HL-60 (cell line): Measurements from ENCODE around the gene VTI1A.
A peak's percentile ranks its signal among the peaks of the same experiment; 100 is the strongest.

ENCODE experiments used
- DNase-seq, 2 experiments: peaks; one replicate each; pipeline ENCODE4 v3.0.0-alpha.2; 2010 to 2020; ENCODE audit warnings: low read depth in 1 of 2, low spot score in 1 of 2
- H3K27ac ChIP-seq: fragments of 250-450 bp; sonication (Bioruptor Pico); replicated peaks from 2 replicates; pipeline ENCODE4 v1.5.1; 2020; ENCODE audit warnings: mild to moderate bottlenecking, moderate library complexity
- H3K27me3 ChIP-seq: fragments of 250-450 bp; sonication (Bioruptor Pico); 2 replicates; pipeline ENCODE4 v1.5.1; 2021; ENCODE audit warnings: mild to moderate bottlenecking, moderate library complexity; ENCODE audit not compliant: insufficient read depth, poor library complexity, severe bottlenecking
- H3K4me3 ChIP-seq: replicated peaks from 2 replicates; pipeline ENCODE4 v1.5.1; 2011; ENCODE audit warnings: mild to moderate bottlenecking, control low read depth, low read length; ENCODE audit not compliant: insufficient read depth
- GABPA ChIP-seq: IDR thresholded peaks from 2 replicates; pipeline ENCODE4 v1.6.1; 2012; ENCODE audit warnings: low read depth
- POLR2AphosphoS5 ChIP-seq: IDR thresholded peaks from 2 replicates; pipeline ENCODE4 v1.6.1; 2012; ENCODE audit warnings: low read depth
- SPI1 ChIP-seq: IDR thresholded peaks from 2 replicates; pipeline ENCODE4 v1.6.1; 2012; ENCODE audit warnings: low read depth, mild to moderate bottlenecking, borderline replicate concordance
- TF ChIP-seq, protein P1 (sequence below): IDR thresholded peaks from one replicate; pipeline ENCODE4 v1.5.1; 2011; ENCODE audit warnings: low read length, control low read depth, inconsistent platforms; ENCODE audit not compliant: insufficient read depth
- TF ChIP-seq, protein P2 (sequence below): IDR thresholded peaks from 2 replicates; pipeline ENCODE4 v1.6.1; 2012; ENCODE audit warnings: low read depth; ENCODE audit not compliant: insufficient replicate concordance

Gene VTI1A

DNA sequence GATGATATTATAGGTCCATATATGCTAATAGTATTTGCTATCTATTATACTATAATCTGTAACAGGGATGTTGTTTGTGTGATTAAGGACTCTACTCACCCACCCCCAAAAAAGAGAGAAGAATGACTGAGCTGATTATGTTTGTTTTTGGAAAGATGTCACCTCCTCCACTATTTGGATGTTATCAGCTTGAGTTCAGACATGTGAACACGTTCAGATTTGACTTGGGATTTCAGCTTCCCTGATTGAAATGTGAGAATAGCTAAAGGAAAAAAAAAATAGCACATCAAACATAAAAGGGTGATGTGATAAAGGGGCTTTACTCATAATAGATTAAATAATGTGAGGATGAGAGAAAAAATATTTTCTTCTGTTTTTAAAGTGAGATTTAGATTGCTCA is 81.2 kb downstream of the VTI1A start:
- H3K27ac ChIP-seq: no peak overlapping the region
- H3K4me3 ChIP-seq: no peak overlapping the region
- no peaks in the 10 kb centered on the region for H3K27me3 ChIP-seq
- DNase-seq: no peak
- TF ChIP-seq, protein P1, sequence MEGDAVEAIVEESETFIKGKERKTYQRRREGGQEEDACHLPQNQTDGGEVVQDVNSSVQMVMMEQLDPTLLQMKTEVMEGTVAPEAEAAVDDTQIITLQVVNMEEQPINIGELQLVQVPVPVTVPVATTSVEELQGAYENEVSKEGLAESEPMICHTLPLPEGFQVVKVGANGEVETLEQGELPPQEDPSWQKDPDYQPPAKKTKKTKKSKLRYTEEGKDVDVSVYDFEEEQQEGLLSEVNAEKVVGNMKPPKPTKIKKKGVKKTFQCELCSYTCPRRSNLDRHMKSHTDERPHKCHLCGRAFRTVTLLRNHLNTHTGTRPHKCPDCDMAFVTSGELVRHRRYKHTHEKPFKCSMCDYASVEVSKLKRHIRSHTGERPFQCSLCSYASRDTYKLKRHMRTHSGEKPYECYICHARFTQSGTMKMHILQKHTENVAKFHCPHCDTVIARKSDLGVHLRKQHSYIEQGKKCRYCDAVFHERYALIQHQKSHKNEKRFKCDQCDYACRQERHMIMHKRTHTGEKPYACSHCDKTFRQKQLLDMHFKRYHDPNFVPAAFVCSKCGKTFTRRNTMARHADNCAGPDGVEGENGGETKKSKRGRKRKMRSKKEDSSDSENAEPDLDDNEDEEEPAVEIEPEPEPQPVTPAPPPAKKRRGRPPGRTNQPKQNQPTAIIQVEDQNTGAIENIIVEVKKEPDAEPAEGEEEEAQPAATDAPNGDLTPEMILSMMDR: no peak
- TF ChIP-seq, protein P2, sequence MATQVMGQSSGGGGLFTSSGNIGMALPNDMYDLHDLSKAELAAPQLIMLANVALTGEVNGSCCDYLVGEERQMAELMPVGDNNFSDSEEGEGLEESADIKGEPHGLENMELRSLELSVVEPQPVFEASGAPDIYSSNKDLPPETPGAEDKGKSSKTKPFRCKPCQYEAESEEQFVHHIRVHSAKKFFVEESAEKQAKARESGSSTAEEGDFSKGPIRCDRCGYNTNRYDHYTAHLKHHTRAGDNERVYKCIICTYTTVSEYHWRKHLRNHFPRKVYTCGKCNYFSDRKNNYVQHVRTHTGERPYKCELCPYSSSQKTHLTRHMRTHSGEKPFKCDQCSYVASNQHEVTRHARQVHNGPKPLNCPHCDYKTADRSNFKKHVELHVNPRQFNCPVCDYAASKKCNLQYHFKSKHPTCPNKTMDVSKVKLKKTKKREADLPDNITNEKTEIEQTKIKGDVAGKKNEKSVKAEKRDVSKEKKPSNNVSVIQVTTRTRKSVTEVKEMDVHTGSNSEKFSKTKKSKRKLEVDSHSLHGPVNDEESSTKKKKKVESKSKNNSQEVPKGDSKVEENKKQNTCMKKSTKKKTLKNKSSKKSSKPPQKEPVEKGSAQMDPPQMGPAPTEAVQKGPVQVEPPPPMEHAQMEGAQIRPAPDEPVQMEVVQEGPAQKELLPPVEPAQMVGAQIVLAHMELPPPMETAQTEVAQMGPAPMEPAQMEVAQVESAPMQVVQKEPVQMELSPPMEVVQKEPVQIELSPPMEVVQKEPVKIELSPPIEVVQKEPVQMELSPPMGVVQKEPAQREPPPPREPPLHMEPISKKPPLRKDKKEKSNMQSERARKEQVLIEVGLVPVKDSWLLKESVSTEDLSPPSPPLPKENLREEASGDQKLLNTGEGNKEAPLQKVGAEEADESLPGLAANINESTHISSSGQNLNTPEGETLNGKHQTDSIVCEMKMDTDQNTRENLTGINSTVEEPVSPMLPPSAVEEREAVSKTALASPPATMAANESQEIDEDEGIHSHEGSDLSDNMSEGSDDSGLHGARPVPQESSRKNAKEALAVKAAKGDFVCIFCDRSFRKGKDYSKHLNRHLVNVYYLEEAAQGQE: no peak
- TF ChIP-seq SPI1: no peak
- no peak for TF ChIP-seq POLR2AphosphoS5
- no peak for TF ChIP-seq GABPA

DNA sequence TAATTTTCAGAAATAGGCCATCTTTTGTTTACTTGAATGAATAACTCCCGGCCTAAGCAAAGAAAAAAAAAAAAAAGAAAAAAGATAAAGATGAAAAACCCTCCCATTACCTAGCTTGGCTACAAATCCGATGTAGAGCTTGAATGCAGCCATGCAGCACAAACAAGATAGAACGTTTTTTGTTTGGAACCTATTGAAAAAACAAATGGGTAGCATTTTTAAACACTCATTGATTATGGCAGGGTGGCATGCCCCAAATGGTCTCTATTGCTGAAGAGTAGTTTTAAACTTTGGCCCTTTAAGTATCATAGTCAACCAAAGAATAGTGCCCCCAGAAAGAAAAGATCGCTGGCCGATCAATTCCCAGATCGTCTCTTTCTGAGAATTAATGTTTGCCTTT is 84.4 kb downstream of the VTI1A start:
- no peak overlapping the region for H3K27ac ChIP-seq
- DNase-seq: no peak
- H3K27me3 ChIP-seq: no peaks in the 10 kb centered on the region
- no peak for TF ChIP-seq POLR2AphosphoS5
- TF ChIP-seq GABPA: no peak
- TF ChIP-seq, protein P1: no peak
- TF ChIP-seq, protein P2: no peak
- TF ChIP-seq SPI1: no peak
- no peak overlapping the region for H3K4me3 ChIP-seq

DNA sequence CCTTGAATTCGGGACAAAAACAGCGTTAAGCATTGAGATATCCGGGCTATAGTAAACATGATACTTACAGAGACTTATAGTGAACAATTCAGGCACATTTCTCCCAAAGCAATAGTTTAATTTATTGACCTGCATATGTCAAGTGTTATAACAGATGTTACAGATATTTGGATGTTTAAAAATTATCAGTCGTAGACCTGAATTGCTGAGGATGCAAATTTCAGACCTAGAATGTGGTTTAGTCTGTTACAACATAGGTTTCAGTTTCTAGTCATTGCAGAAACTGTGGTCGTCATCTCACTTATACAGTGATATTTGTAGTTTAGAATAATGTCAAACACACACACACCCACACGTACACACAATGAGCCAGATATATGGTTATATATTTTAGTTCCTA is 85.2 kb downstream of the VTI1A start:
- DNase-seq: peak in 1 of 2 experiments; percentile 18
- no peaks in the 10 kb centered on the region for H3K27me3 ChIP-seq
- TF ChIP-seq, protein P2: no peak
- TF ChIP-seq POLR2AphosphoS5: no peak
- TF ChIP-seq, protein P1: no peak
- no peak overlapping the region for H3K27ac ChIP-seq
- no peak overlapping the region for H3K4me3 ChIP-seq
